Activated naive CD4-positive, alpha-beta T cell treated with anti-CD3 and anti-CD28 coated beads for 36 hours (primary cell): Measurements from ENCODE around the gene NMNAT2. TPM values are rescaled to one million over a fixed set of nuclear protein-coding genes. Genes with fewer than 3 reads are reported as not detected.

Source experiments
- CTCF ChIA-PET: fragments of 350-600 bp; sonication (Branson Sonifier 250); formaldehyde crosslinking; loops from one replicate; lab custom pipeline; 2021; ENCODE audit warnings: antibody characterized with exemption; lab: Charles Lee
- DNase-seq: peaks from one replicate; pipeline ENCODE4 v3.0.0-alpha.2; 2020
- H3K27ac Mint-ChIP-seq: one replicate; pipeline ENCODE4 v1.8.0; 2021; ENCODE audit warnings: mild to moderate bottlenecking, mixed read lengths
- H3K27me3 Mint-ChIP-seq: one replicate; pipeline ENCODE4 v1.8.0; 2021; ENCODE audit warnings: low read depth, mixed read lengths
- H3K36me3 Mint-ChIP-seq: one replicate; pipeline ENCODE4 v1.8.0; 2021; ENCODE audit warnings: low read depth, mixed read lengths
- H3K4me1 Mint-ChIP-seq: one replicate; pipeline ENCODE4 v1.8.0; 2021; ENCODE audit warnings: low read depth, mixed read lengths
- H3K4me3 Mint-ChIP-seq: one replicate; pipeline ENCODE4 v1.8.0; 2021; ENCODE audit warnings: mild to moderate bottlenecking, moderate library complexity, mixed read lengths
- H3K9me3 Mint-ChIP-seq: one replicate; pipeline ENCODE4 v1.8.0; 2021; ENCODE audit warnings: mixed read lengths
- intact Hi-C: fragments of 100-400 bp; cut with micrococcal nuclease; formaldehyde crosslinking; loops from one replicate; pipeline ENCODE4 v1.15.1; 2023
- total RNA-seq, 2 experiments: library from RNA; stranded (reverse); gene quantifications; one replicate each; pipeline ENCODE4 v1.2.3, GENCODE V29; 2021

NMNAT2 gene
- not detected for total RNA-seq

DNA sequence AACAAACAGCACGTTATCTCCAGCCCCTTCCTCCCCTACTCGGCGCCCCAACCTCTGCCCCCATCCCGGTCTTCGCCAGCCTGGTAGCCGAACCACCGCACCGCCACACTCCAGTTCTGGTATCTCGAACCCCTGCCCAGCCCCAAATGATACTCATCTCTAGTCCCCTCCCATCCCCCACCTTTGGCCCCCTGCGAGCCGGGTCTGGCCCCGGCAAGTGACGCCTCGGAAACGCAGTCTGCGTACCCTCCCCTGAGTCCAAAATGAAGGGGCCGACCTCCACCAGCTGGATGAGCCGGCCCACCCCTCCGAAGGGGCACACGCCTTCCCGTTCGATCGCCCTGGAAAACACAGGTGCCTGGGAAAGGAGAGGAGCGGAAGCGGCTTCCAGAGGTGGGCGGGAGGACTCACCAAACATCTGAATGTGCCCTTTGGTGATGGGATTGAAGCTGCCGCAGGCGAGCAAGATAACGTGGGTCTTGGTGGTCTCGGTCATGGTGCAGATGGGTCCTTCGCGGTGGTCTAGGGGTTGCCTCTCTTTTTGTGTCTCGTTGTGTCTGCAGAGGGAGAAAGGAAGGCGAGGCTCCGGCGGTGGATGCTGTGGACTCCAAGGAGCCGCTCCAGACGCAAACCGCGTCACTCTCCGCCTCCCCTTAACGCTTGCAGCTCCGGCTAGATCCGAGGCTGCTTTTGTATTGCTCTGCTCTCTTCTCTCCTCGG is at the start of gene NMNAT2:
NMNAT2 (minus strand) TSS at position 609 of the 720 bp plus-strand sequence; CDS start at position 496, 113 bp downstream.
- CTCF ChIA-PET: interaction anchor here (0.7 kb wide), 1 partner anchor 843 kb away, joined by 3 read pairs; no protein-coding TSS in a partner anchor

DNA sequence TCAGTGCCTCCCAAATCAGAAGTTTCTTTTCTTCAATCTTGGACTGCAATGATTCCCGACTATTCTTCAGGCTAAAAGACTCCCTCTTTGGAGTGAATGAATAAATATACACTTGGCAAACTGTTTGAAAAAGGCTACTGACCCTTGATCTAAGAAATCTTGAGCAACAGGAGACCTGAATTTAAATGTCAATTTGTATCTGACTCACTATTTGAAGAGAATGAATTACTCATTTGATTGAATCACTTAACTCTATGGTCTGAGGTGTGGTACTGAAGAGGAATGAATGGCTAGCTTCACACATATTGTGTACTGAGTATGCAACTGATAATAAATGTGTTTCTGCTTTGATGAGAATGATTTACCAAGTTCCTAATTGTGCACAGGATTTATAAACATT is 49.5 kb upstream of the NMNAT2 start:
- DNase-seq: no peak
- CTCF ChIA-PET: interaction anchor here (0.7 kb wide), 1 partner anchor 37 kb away, joined by 3 read pairs; no protein-coding TSS in a partner anchor
- Mint-ChIP-seq H3K4me1 (peaks cover 9% of the 10 kb centered on the region), H3K4me3 (no peak overlapping the region), H3K36me3 (peaks cover 3% of the 10 kb centered on the region), H3K27me3 (no peaks in the 10 kb centered on the region), H3K9me3 (no peaks in the 10 kb centered on the region), H3K27ac (peak overlapping the region; percentile 43)
- intact Hi-C loops: no loop called here

More for the DNA sequence above, at the start of gene NMNAT2:
- Mint-ChIP-seq H3K4me1 (peaks cover 23% of the 10 kb centered on the region), H3K4me3 (peak within 1 kb of the TSS; percentile 54), H3K27me3 (peaks cover 51% of the 10 kb centered on the region), H3K9me3 (no peaks in the 10 kb centered on the region), H3K27ac (no peak within 1 kb of the TSS), H3K36me3 (no peaks in the 10 kb centered on the region)
- DNase-seq: no peak
- intact Hi-C loops: no loop called here

DNA sequence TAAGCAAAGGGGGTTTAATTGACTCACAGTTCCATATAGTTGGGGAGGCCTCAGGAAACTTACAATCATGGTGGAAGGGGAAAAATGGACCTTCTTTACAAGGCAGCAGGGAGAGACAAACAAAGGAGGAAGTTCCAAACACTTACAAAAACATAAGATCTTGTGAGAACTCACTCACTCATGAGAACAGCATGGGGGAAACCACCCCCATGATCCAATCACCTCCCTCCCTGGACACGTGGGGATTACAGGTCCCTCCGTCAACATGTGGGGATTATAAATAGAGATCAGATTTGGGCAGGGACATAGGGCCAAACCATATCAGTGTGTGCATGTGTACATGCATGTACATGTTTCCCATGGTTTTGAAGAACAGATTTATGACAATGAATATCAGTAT is 48.6 kb upstream of the NMNAT2 start:
- H3K27ac Mint-ChIP-seq: no peak overlapping the region
- DNase-seq: no peak
- peaks cover 9% of the 10 kb centered on the region for H3K4me1 Mint-ChIP-seq
- CTCF ChIA-PET: interaction anchor here (0.7 kb wide), 1 partner anchor 38 kb away, joined by 3 read pairs; no protein-coding TSS in a partner anchor
- intact Hi-C loops: no loop called here
- H3K4me3 Mint-ChIP-seq: no peak overlapping the region
- peaks cover 4% of the 10 kb centered on the region for H3K27me3 Mint-ChIP-seq
- no peaks in the 10 kb centered on the region for H3K9me3 Mint-ChIP-seq
- no peaks in the 10 kb centered on the region for H3K36me3 Mint-ChIP-seq

GRCh38 chr1:183463566-183463965 is 45.4 kb upstream of the NMNAT2 start:
- no peaks in the 10 kb centered on the region for H3K9me3 Mint-ChIP-seq
- no peaks in the 10 kb centered on the region for H3K36me3 Mint-ChIP-seq
- no peak overlapping the region for H3K27ac Mint-ChIP-seq
- intact Hi-C loops: no loop called here
- CTCF ChIA-PET: no interaction called here
- H3K4me3 Mint-ChIP-seq: no peak overlapping the region
- no peak for DNase-seq
- H3K27me3 Mint-ChIP-seq: peaks cover 8% of the 10 kb centered on the region
- H3K4me1 Mint-ChIP-seq: peaks cover 3% of the 10 kb centered on the region

DNA sequence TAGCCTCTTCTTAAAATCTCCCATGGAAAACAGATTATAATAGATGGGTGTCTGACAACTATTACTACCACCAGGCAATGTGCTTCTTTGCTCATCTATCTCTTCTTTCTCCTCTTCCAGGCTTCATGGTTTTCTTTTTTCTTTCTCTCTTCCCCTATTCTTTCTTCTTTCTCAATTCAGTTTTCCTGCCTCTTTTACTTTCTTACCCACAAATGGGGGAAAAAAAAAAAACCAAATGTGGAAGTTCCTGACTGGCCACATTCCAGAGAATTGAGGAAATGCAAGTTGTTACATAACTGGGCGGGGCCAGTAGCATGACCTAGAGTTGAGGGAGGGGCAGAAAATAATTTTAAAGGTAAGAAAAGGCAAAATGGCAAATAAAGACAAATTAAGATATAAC is 43.2 kb upstream of the NMNAT2 start:
- H3K27ac Mint-ChIP-seq: no peak overlapping the region
- H3K4me3 Mint-ChIP-seq: no peak overlapping the region
- peaks cover 14% of the 10 kb centered on the region for H3K27me3 Mint-ChIP-seq
- H3K4me1 Mint-ChIP-seq: no peaks in the 10 kb centered on the region
- intact Hi-C loops: no loop called here
- CTCF ChIA-PET: no interaction called here
- H3K9me3 Mint-ChIP-seq: no peaks in the 10 kb centered on the region
- DNase-seq: no peak
- H3K36me3 Mint-ChIP-seq: no peaks in the 10 kb centered on the region

DNA sequence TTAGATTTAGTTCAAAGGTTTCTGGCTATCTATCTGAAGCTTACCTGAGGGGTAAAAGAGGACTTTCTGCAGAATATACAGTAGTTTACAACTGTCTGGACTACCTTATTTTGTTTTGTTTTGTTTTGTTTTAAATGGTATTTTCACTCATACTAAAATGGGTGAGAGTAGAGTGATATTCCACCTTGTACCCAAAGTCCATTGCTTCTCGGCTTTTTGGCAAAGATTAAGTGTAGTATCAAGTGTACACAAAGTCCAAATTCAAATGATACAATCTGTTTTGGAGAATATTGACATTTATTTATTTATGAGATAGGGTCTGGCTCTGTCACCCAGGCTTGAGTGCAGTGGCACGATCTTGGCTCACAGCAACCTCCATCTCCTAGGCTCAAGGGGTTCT is 42.4 kb upstream of the NMNAT2 start:
- intact Hi-C loops: no loop called here
- Mint-ChIP-seq H3K36me3 (no peaks in the 10 kb centered on the region), H3K4me3 (no peak overlapping the region), H3K4me1 (no peaks in the 10 kb centered on the region), H3K27me3 (peaks cover 14% of the 10 kb centered on the region), H3K27ac (no peak overlapping the region), H3K9me3 (no peaks in the 10 kb centered on the region)
- CTCF ChIA-PET: interaction anchor here (0.7 kb wide), 1 partner anchor 87 kb away, joined by 3 read pairs; no protein-coding TSS in a partner anchor
- DNase-seq: no peak

- H3K4me1 Mint-ChIP-seq: no peaks in the 10 kb centered on the region
- H3K27me3 Mint-ChIP-seq: peaks cover 22% of the 10 kb centered on the region
- no peak overlapping the region for H3K27ac Mint-ChIP-seq
These were observed 39.3 kb upstream of the NMNAT2 start for GRCh38 chr1:183457449-183457848.

GRCh38 chr1:183456826-183457225 is 38.6 kb upstream of the NMNAT2 start:
- intact Hi-C loops: no loop called here
- Mint-ChIP-seq H3K27me3 (peaks cover 18% of the 10 kb centered on the region), H3K36me3 (no peaks in the 10 kb centered on the region), H3K27ac (no peak overlapping the region), H3K4me1 (no peaks in the 10 kb centered on the region), H3K9me3 (no peaks in the 10 kb centered on the region), H3K4me3 (no peak overlapping the region)
- no peak for DNase-seq
- CTCF ChIA-PET: interaction anchor here (0.6 to 1.4 kb wide), 4 partner anchors 9 to 1822 kb away, joined by 3 to 6 read pairs (median 4); no protein-coding TSS in a partner anchor

More at GRCh38 chr1:183457449-183457848, 39.3 kb upstream of the NMNAT2 start:
- H3K9me3 Mint-ChIP-seq: no peaks in the 10 kb centered on the region
- CTCF ChIA-PET: interaction anchor here (0.7 kb wide), 1 partner anchor 56 kb away, joined by 6 read pairs; no protein-coding TSS in a partner anchor
- H3K4me3 Mint-ChIP-seq: no peak overlapping the region
- intact Hi-C loops: no loop called here
- H3K36me3 Mint-ChIP-seq: no peaks in the 10 kb centered on the region
- DNase-seq: no peak

DNA sequence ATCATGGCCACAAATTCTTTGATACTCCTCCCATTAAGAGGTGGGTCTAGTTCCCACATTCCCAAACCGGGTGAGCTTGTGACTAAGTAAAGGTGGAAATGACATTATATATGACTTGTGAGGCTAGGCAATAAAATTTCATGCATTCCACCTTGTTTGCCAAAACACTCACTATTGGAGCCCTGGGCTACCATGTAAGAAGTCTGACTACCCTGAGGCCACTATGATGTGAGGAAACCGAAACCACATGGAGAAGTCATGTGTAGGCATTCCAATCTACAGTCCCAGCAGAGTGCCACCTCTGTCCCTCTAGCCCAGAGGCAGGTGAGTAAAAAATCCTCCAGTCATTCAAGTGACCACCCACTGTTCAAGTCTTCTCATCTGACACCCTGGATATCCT is 36.2 kb upstream of the NMNAT2 start:
- DNase-seq: no peak
- intact Hi-C loops: no loop called here
- Mint-ChIP-seq H3K4me1 (no peaks in the 10 kb centered on the region), H3K4me3 (no peak overlapping the region), H3K27me3 (peaks cover 16% of the 10 kb centered on the region), H3K27ac (no peak overlapping the region), H3K36me3 (no peaks in the 10 kb centered on the region), H3K9me3 (no peaks in the 10 kb centered on the region)
- CTCF ChIA-PET: interaction anchor here (0.6 kb wide), 1 partner anchor 65 kb away, joined by 3 read pairs; no protein-coding TSS in a partner anchor

- no peaks in the 10 kb centered on the region for H3K36me3 Mint-ChIP-seq
- H3K27ac Mint-ChIP-seq: no peak overlapping the region
- peaks cover 8% of the 10 kb centered on the region for H3K27me3 Mint-ChIP-seq
- CTCF ChIA-PET: no interaction called here
- H3K4me1 Mint-ChIP-seq: no peaks in the 10 kb centered on the region
- no peak for DNase-seq
- H3K9me3 Mint-ChIP-seq: no peaks in the 10 kb centered on the region
- no peak overlapping the region for H3K4me3 Mint-ChIP-seq
- intact Hi-C loops: no loop called here
These were observed 31.9 kb upstream of the NMNAT2 start for GRCh38 chr1:183450093-183450492.

- no peak overlapping the region for H3K27ac Mint-ChIP-seq
- H3K4me3 Mint-ChIP-seq: no peak overlapping the region
- H3K9me3 Mint-ChIP-seq: no peaks in the 10 kb centered on the region
- DNase-seq: no peak
- no peaks in the 10 kb centered on the region for H3K36me3 Mint-ChIP-seq
- CTCF ChIA-PET: no interaction called here
- intact Hi-C loops: no loop called here
- peaks cover 2% of the 10 kb centered on the region for H3K27me3 Mint-ChIP-seq
- no peaks in the 10 kb centered on the region for H3K4me1 Mint-ChIP-seq
These were observed 31.1 kb upstream of the NMNAT2 start for GRCh38 chr1:183449223-183449770.

DNA sequence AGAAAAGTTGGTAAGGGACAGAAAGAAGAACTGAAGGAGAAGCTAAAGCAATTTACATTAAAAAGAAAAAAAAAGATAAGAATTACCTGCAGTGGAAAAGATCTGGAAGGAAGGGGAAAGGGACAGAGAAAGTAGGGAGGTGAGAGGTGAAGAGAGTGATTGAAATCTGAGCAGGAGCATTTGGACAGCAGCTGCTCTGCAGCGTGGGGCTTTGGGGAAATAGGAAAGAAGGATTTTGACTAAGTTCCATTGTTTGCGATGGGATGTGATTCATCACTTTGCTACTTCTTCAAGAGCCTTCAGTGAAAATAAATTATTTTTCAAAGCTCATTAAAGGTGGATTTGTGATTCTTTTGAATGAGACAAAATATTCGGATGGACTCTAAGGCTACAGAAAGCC is 26.1 kb upstream of the NMNAT2 start:
- DNase-seq: no peak
- H3K4me1 Mint-ChIP-seq: no peaks in the 10 kb centered on the region
- H3K9me3 Mint-ChIP-seq: no peaks in the 10 kb centered on the region
- intact Hi-C loops: no loop called here
- no peak overlapping the region for H3K4me3 Mint-ChIP-seq
- no peaks in the 10 kb centered on the region for H3K27me3 Mint-ChIP-seq
- H3K27ac Mint-ChIP-seq: no peak overlapping the region
- CTCF ChIA-PET: no interaction called here
- H3K36me3 Mint-ChIP-seq: no peaks in the 10 kb centered on the region
